GM21381 (cell line): Measurements from ENCODE around the gene MACROH2A1.
A peak's percentile ranks its signal among the peaks of the same experiment; 100 is the strongest.

Source experiments
- ATAC-seq: cut with Tn5 transposase; IDR thresholded peaks from one replicate; pipeline ENCODE4 v1.9.1; 2021; ENCODE audit warnings: mild to moderate bottlenecking, moderate library complexity; ENCODE audit not compliant: unreplicated experiment

Gene MACROH2A1

DNA sequence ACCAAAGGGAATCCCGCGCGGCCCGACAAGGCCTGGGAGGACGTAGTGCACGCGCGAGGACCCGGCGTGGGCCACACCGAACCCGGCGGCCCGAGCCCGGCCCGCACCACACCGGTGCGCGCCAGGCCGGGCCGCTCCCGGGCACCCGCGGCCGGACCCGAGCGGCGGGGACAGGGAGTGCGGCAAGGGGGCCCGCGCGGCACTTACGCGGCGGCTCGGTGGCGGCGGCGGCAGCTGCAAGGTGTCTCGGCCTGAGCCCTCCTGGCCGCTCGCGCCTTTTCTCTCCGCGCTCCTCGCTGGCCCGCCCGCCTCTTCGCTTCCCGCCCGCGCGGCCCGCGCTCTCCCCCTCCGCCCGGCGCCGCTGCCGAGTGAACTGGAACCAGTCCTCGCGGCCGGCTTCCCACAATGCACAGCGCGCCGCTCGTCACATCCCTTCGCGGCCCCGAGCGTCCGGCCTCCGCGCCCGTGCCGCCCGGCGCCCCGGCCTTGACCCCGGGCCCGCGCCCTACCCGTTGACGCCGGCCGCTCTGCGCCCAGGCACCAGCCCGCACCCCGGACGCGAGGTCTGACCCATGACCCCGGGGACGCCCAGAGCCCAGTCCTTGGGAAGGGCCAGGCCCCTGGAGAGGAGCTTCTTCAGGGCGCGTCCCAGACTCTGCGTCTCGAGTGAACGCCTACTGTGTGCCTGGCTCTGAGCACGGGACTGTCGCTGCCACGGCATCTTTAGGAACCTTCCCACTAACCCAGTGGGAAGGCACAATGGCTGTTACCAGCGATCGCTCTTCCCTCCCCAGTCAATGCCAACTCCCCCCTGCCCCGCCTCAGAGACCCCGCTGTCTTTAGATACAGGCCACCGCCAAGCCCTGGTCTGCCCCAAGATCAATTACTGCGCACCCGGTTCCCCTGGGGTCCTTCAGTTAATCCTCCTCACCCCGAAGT is at the start of gene MACROH2A1:
Gene MACROH2A1 (minus strand): TSS at position 377 of the 939 bp plus-strand sequence. CDS start 10,138 bp downstream, outside the sequence.
- ATAC-seq = peak; percentile 80

DNA sequence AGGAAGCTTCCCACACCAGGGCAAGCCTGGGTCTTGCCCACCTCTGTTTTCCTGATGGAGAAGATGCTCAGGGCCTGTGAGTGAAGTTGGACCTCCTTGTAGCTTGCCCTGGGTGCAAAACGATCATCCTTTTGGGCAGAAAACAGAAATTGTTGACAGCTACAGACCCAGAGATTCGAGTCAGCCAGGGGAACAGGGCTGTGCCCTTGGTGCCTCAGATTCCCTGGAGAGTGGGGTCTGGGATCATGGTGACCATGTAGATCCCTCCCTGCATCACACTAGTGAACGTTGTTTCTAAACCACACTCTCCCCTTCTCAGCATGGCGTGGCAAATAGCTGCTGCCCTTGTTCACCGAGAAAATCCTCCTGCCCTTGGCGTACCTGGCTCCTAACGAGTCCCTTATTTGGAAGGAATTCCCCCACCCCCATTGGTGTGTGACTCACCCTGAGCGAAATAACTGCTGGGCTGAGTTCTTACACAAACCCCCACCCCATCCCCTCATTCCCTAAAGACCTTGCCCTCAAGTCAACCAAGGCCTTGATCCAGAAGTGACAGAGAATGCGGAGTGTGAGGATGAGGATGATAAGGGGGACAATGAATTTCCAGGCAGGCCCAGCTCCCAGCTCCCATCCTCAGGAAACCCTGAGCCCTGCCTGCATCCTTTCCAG is 49.2 kb upstream of the MACROH2A1 start:
- no peak for ATAC-seq

DNA sequence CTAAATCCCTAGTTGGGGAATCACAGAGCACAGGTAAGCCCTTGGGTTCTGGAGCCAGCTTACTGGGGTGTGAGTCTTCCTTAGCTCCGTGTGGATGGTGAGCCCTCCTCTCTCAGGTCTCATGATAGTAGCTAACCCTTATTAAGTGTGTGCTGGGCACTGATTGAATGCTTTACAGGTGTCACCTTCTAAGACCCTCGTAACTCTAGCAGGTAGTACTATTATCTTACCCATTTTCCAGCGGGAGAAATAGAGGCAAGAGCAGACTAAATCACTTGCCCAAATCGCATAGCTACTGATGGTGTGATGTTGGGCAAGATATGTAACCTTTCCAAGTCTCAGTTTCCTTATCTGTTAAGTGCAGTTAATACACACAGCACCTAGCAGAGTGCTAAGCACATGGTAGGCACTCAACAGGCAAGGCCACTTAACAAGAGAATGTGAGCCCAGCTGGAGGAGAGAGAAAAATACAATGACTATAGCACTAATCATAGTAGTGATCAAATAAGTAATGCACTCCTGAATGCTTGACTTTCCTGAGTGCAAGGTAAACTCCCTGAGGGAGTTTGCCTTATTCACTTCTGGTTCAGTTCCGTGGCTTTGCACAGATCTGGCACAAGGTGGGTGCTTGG is 48.4 kb upstream of the MACROH2A1 start, which contains the start of gene DCANP1:
Gene DCANP1 (minus strand): TSS at position 51 of the 632 bp plus-strand sequence. CDS start 240 bp downstream, outside the sequence.
- no peak for ATAC-seq

DNA sequence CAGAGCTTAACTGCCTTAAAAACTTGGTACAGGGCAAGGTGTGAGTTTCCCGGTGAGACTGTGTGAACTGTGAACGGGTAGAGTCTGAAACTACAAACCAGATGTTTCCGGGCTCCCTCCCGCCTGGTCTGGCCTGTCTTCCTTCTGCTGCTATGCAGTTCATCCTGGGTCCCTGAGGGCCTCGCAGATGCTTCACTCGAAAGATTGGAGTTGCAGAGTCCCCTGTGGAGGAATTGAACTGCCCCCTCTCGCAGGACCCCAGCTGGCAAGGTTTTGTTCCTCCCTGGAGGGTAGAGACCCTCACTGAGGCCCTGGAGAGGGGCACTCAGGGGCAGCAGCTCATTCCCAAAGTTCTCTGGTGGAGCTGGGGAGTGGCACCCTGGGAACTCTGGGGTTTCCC is 47.6 kb upstream of the MACROH2A1 start:
- ATAC-seq = no peak

DNA sequence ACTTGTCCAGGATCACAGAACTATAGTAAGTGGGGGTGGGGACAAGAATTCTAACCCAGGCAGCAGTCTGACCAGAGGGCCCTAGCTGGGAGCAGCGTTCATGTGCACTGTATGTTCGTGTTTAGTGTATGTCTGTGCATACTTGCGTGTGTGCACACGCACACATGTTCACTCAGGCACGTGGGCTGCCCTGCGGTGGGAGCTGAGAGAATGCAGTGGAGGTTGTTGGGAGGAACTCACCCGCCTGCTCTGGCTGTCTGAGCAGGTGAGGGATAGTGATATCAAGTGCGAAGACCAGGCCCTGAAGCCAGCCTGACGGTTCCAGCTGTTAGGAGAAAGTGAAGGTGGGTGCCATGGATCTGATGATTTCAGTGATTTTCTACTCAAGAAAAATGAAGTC is 47.2 kb upstream of the MACROH2A1 start:
- no peak for ATAC-seq

DNA sequence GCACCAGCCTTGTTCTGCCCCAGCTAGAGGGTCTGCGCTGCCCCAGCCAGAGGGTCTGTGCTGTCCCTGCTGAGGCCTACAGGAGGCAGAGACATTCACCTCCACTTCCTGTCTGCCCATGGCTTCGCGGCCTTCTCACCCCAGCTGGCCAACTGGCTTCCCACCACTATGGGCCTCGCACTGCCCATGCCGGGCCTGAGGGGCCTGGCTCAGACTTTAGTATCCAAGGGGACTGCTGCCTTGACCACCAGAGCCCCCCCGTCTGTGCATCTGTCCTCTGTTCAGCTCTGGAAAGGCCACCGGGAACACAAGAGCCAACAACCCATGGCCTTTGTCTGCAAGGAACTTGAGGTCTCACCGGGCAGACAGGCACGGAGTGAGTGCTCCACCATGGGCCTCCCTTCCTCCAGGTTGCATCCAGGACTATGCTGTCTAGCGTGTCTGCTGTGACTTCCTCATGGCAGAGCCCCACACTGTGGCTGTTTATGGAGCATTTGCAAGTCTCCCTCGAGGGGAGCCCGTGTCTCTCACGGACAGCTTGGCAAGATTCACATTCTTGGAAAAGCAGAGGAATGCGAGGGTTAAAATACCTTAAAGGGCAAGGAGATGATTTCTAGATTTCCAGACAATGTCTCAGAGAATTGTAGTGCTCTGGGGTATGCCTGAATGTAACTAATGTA is 46.4 kb upstream of the MACROH2A1 start:
- no peak for ATAC-seq

DNA sequence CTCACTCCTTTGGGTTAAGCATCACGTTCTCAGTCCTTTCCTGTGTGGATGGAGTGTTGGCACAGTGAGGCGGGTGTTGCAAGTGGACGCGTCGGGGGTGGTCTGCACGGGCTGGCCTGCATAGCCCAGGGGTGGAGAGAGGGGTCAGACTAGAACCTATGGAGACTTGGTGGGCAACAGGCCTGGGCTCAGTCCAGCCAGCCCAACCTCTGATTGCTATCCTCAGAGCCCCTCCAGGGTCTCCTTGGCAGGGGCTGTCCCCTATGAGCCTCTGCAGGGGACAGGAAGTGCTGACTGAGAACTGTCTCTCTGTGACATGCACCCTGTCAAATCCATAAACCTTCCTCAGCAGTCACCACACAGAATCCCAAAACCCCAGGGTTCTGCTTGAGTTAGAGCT is 45.9 kb upstream of the MACROH2A1 start:
- no peak for ATAC-seq

DNA sequence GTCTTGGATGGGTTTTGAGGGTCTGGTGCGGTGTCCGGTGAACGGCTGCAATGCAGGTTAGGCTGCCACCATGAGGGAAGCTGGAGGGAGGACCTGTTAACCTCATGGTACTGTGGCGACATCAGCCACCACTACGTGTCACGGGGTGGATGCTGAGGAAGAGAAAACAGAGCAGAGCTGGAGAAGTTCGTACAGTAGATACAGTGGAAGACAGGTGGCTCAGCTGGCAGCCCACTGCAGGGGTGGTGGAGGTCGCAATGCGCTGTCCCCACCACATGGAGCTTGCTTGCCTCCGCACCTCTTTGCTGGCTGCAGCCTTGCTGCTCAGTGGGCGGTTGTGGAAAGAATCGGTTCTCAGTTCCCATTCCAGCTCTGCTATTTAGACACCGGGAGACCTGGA is 45.3 kb upstream of the MACROH2A1 start:
- ATAC-seq = no peak

DNA sequence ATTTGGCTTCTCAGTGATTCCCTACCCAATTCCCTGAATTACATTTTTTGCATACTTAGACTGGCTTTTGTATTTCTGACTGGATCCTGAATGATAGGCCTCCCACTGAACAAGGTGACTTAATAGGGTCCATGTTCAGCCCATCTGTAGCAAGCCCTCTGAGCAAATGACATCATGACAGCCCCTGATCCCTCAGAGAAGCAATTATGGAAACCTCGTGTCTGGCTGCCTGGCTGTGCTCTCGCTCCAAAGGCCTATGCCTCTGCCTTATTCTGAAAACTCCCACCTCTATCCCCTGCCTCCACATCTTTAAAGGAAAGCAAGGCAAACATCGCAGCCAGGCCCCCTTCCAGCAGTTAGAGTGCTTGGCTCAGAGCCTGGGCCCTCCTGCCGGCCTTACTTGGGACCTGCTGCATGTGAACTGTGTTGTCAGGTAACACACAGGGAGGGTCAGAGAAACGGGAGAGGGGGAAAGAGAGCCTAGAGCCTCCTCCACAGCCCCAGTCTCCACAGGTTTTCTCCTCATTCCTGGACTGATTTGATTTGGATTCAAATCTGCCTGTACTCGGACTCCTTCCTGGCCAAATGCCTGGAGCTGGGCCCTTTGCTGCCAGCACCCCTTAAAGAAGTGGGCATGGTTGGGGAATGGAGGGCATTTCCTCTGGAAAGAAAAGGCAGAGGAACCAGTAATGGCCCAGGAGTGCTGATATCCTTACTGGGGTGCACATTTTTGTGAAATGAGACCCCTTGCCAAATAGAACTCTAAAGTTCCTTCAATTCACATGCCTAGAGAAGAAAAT is 44.3 kb upstream of the MACROH2A1 start:
- ATAC-seq = no peak

DNA sequence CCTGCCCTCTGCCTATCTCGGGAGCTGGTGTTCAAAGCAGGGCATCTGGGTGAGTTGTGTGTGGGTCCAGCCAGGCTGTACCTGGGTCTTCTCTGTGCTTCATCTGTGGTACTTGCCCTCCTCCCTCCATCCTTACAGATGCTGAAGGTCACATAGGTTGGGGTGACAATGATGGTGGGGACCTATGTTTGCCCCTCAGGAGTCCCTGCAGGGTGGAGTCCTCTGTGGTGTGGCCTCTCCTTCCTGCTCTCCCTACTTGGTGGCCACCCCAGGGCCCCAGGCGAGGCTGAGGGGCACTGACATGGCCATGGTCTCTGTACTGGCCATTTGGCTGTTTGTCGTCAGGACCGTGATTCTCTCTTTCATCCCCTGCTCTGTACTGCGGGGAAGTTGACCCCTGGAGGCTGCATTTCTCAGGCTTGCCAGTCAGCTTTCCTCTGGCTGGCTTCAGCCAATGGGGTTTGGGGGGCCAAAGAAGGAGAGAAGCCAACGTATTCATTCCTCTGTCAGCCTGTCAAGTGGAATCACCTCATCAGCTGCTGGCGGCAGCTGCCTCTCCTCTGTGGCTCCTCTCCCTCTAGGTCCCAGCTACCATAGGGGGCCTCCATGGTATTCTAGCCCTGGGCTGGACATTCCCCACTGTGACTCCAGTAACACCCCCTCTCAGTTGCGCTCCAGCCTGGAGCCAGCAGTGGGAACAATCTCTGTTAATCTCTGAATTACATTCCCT is 43.6 kb upstream of the MACROH2A1 start:
- ATAC-seq = no peak

DNA sequence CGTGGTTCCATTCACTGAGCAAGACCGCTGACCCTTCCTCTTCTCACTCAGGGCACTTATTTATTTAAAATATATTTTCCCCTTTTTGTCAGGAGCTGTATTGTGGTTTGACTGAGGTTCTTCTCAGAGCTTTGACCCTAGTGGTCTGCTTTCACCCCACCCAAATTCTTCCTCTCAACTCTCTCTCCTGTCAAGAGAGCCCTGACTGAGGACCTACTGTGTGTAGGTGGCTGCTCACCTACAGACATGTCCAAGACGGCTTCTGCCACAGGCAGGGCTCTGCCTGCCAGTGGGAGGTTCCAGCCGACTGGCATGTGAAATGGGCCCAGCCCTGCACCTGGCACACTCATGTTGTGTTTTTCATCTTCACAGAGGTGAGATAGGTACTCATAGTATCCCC is 42.9 kb upstream of the MACROH2A1 start:
- no peak for ATAC-seq

DNA sequence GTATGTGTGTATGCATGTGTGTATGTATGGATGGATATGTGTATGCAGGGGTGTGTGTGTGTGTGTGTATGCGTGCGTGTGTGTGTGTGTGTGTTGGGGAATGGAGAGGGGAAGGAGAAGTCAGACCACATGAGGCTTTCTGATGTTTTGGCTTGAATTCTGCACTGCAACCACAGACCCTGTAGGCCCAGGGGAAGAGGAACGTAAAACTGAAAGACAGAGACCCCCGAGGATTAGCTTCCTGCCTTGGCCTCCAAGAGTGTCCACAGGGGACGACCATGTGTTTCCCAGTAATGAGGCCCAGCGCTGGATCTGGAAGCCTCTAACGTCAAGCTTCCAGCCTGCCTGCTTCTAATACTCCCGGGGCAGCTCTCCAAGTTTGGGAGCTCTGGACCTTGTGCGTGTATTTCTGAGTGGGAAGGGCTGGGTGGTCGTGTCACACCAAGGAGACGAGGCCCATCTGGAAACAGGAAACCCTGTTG is 42.4 kb upstream of the MACROH2A1 start:
- no peak for ATAC-seq

DNA sequence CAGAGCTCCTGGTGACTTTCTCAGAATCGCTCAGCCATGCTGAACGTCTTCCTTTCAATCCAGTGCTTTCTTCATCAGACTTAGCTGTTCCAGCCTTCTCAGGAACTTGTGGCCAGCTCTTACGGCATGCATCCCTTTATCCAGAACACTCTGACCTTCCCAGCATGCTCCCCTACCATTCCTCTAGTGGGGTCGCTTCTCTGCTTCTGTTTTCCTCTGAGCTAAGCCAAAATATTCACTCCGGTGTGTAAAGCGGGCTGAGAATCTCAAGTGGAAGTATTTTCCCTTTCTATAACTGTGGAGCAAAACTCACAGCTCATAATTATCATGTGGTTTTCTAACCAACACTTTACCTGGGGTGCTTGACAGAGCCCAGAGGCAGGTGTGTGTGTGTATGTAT is 41.9 kb upstream of the MACROH2A1 start:
- no peak for ATAC-seq

DNA sequence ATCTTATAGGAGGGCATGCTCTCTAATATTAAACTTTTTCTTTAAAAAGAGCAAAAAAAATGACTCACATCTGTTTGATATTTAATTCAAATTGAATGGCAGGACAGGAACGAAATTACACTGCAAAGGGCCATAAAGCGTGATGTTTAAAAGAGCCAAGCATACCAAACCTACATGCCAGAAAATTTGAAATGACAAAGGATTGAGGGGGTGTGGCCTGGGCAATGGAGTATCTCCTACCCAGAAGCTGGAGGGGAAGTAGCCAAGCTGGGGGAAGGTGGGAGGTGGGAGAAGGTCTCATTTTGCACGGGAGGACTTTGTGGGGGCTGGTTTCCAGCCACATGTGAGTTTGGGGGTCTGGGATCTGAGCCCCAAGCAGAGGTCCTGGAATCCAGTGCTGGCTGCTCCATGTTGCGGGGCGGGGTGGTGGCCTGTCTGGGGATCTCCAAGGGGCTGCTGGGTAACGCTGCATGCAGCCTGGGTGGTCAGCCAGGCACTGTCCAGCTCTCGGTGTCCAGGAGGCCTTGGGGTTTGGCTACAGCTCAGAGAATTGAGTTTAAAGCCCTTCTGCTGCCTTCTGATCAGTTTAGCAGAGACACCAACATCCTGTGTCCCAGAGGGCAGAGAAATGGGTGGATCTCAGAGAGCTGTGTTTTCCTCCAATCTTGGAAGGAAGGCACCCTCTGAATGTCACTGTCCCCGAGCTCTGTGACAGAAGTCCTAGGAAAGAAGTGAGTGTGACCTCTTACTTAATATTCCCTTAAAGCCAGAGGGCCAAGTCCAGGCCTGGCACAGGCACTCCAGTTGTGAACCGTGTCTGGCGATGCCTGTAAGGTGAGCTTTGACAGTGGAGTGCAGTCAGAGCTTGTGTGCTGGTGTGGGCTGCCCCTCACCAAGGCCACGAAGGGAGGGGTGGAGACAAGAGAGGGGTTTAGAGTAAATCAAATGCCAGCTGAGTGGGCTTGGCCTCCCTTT is 40.5 kb upstream of the MACROH2A1 start:
- ATAC-seq = no peak

DNA sequence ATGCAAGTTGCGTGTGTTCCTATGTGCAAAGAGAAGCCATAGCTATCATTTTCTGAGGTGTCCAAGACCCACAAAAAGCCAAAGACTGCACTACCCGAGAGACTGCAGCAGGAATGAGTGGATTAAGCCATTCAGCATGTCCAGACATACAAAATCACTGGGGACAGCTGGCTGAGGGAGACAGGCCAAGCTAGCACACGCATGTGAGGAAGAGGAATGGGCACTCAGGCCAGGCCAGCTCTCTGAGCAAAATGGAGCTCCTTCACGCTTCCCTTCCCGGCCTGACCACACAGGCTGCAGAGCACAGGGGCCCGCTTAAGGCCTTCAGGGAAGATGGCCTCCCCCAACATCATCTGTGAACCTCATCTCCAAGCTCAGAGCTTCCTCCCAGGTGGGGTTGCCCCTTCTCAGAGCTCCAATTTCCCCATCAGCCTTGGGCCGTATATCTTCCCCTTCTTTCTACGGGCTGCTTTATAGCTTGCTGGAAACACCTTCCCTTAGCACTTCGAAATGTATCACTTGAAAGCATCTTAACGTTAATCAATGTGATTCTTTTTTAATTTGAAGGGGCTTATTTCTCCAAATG is 39.7 kb upstream of the MACROH2A1 start:
- no peak for ATAC-seq

DNA sequence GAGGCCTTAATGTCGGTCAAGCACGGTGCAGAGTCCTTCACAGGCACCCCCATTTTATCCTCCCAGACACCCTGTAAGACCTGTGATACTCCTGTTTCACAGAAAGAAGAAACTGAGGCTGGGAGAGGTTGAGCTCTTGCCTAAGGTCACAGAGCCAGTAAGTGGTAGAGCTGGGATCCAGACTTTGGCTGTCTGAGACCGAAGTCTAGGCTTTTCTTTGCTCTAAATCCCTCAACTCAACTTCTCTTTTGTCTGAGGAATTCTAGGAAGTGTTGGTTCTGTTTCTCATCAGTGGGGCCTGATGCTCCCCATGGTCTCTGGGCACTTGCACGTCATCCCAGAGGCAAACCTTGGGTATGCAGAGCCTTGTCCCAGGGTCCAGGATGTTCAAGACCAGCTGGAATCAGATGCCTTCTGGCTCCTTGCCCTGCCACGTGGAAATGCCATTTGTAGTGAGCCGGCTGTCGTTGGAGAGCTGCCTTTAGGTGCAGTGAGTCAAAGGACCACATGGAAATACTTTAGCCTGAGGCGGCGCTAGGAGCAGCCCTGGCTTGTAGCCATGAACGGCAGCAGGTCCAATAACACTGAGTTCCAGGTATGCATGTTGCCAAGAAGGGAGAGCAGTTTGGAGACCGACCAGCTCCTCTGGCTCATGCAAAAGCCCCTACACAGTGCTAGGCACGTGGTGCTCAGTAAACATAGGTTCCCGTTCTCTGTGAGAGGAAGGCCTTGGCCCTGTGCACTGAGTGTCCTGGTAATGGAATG is 38.9 kb upstream of the MACROH2A1 start:
- no peak for ATAC-seq

DNA sequence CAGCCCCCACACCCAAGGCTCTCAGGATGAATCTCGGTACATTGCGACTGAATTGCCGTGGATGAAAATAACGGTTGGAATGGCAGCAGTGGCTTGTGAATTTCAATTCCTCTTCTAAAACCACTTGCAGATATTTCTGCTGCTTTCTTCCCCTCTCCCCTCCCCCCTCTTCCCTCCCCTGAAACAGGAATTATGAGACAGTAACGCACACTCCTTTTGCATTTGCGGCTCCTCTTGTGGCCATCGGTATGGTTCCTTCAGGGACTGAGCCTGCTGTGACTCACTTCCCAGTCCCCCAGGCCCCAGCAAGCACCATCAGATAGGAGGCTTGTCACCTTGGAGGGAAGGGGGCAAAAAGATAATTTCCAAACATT is 38.4 kb upstream of the MACROH2A1 start:
- no peak for ATAC-seq
